Measurements from ENCODE around the gene TLK1. TPM values are rescaled to one million over a fixed set of nuclear protein-coding genes. Genes with fewer than 3 reads are reported as not detected.

Gene TLK1
- total and polyA plus RNA-seq, 9 donors: 15.9 to 77.4 (median 61.7) TPM

DNA sequence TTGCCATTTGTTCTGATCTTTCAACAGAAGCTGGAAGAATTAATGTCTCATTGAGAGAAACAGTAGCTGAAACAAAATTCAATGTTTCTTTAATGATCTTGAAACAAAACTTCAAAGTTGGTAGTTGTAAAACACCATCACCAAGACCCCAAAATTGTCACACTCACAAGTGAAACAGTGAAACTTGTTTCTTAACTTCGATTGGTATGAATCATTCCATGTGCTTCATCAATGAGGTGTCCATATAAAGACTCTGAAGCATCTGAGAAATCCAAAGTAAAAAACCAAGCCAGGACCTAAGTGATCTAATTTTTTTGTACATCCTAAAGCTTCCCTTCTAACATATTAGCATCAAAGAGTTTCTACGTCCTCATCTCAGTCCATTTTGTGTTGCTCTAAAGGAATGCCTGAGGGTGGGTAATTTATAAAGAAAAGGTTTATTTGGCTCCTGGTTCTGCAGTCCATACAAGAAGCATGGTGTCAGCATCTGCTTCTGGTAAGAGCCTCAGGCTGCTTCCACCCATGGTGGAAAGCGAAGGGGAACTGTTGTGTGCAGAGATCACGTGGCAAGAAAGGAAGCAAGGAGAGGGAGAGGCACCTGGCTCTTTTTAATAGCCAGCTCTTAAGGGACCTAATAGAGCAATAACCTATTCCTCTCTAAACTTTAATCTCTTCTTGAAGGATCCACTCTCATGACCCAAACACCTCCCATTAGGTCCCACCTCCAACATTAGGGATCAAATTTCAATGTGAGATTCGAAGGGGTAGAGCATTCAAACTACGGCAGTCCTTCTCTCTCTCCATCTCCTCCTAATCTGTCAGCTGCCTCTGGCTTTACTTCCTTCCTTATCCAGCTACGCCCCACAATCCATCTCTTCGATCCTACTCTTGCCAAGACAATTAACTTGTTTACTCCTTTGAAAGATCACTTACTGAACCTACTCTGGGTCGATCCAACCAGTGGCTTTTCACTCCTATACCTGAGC is 20.7 kb upstream of the TLK1 start:
- no peaks in the 10 kb centered on the region for H3K36me3 ChIP-seq
- H3K4me3 ChIP-seq: no peak overlapping the region
- peaks cover 2% of the 10 kb centered on the region for H3K4me1 ChIP-seq (ENCODE audit: insufficient read depth)
- WGBS, 3 donors: 46 to 54% (median 53%) methylated on average over 9 of the region's 9 CpGs
- TF ChIP-seq POLR2A (IDR thresholded peaks at IDR 0.05): no peak
- no peak for TF ChIP-seq EP300 (IDR thresholded peaks at IDR 0.05)
- TF ChIP-seq, protein P1, sequence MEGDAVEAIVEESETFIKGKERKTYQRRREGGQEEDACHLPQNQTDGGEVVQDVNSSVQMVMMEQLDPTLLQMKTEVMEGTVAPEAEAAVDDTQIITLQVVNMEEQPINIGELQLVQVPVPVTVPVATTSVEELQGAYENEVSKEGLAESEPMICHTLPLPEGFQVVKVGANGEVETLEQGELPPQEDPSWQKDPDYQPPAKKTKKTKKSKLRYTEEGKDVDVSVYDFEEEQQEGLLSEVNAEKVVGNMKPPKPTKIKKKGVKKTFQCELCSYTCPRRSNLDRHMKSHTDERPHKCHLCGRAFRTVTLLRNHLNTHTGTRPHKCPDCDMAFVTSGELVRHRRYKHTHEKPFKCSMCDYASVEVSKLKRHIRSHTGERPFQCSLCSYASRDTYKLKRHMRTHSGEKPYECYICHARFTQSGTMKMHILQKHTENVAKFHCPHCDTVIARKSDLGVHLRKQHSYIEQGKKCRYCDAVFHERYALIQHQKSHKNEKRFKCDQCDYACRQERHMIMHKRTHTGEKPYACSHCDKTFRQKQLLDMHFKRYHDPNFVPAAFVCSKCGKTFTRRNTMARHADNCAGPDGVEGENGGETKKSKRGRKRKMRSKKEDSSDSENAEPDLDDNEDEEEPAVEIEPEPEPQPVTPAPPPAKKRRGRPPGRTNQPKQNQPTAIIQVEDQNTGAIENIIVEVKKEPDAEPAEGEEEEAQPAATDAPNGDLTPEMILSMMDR (IDR thresholded peaks at IDR 0.05): no peak
- no peak for DNase-seq
- H3K9me3 ChIP-seq: no peaks in the 10 kb centered on the region
- intact Hi-C loops (cut with DNase I): no loop called here
- no peak overlapping the region for H3K27ac ChIP-seq
- no peaks in the 10 kb centered on the region for H3K27me3 ChIP-seq

DNA sequence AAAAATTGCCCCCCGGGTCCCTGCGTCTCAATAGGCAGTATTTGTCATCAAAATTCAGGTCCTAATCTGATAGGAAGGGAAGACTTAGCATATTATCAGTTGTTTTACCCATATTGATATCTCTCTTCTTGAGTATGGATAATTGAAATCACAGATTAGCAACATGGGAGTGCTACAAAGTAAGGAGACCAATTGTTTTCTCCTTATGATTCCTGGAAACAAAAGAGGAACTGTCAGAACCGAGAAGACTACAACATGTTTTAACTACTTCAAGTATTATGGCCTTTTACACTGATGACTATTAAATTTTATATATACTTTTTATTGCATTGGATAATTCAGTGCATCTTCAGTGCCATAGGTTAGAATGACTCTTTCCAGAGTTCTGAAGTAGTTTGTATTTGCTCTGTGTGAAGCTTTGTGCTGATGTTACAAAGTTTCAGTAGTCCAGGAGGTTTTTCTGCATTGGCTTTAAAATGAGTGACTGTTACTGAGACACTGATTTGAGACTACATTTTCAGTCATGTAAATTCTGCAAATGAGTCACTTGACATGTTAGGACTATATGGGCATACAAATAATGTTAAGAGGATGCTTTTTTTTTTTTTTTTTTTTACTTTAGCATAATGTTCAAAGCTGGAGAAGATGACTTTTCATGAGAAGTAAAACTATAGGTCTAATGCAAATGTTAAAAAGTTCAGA is 19.7 kb upstream of the TLK1 start:
- intact Hi-C loops (cut with DNase I): no loop called here

DNA sequence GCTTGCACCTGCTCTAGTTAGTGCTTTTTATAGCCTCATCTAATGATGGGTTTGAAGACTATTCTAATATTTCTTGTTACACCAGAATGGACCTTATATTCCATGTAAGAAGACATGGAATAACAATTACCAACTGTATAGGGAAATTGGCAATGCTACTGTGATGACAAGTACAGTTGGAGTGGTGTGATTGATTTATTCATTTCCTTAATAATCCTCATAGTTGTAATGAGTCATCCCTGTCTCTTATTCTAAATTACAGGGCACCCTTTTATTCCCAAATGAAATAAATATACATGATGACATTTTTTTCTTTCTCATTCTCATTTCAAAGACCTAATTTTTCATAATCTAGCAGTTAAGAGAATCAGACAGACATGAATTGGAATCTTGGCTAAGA is 18.3 kb upstream of the TLK1 start:
- intact Hi-C loops (cut with DNase I): no loop called here

More for the DNA sequence above, 19.7 kb upstream of the TLK1 start:
- no peaks in the 10 kb centered on the region for H3K36me3 ChIP-seq
- H3K9me3 ChIP-seq: no peaks in the 10 kb centered on the region
- no peak overlapping the region for H3K4me3 ChIP-seq
- H3K27me3 ChIP-seq: no peaks in the 10 kb centered on the region
- peaks cover under 1% of the 10 kb centered on the region for H3K4me1 ChIP-seq (ENCODE audit: insufficient read depth)
- 78 to 88% (median 80%) methylated on average over 3 of the region's 3 CpGs for WGBS, 3 donors
- TF ChIP-seq POLR2A (IDR thresholded peaks at IDR 0.05): no peak
- TF ChIP-seq EP300 (IDR thresholded peaks at IDR 0.05): no peak
- TF ChIP-seq, protein P1 (IDR thresholded peaks at IDR 0.05): no peak
- no peak for DNase-seq
- H3K27ac ChIP-seq: no peak overlapping the region

DNA sequence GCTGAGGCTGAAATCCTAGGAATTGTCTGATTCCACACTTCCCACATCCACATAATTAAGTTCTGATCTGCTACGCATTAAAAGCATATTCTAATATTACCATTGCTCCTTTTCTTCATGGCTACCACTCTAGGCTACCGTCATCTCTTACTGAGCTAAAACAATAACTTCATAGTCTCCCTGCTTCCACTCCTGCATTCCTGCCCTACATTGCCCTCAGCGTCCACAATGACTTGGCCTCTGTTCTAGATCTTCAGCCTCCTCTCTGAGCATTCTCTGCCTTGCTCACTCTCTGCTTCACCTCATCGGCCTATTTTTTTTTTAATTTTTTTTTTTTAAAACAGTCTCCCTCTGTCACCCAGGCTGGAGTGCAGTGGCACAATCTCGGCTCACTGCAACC is 15.8 kb upstream of the TLK1 start:
- Histone ChIP-seq H3K36me3 (no peaks in the 10 kb centered on the region), H3K27ac (no peak overlapping the region), H3K9me3 (no peaks in the 10 kb centered on the region), H3K4me3 (no peak overlapping the region), H3K4me1 (ENCODE audit: insufficient read depth) (no peaks in the 10 kb centered on the region), H3K27me3 (no peaks in the 10 kb centered on the region)
- no peak for DNase-seq
- WGBS, 3 donors: 87 to 94% (median 92%) methylated on average over 5 of the region's 5 CpGs
- intact Hi-C loops (cut with DNase I): no loop called here
- TF ChIP-seq EP300 (IDR thresholded peaks at IDR 0.05) (no peak), POLR2A (IDR thresholded peaks at IDR 0.05) (no peak)
- TF ChIP-seq, protein P1 (IDR thresholded peaks at IDR 0.05): no peak

More for the DNA sequence above, 18.3 kb upstream of the TLK1 start:
- DNase-seq: no peak
- no peaks in the 10 kb centered on the region for H3K36me3 ChIP-seq
- no peaks in the 10 kb centered on the region for H3K4me1 ChIP-seq (ENCODE audit: insufficient read depth)
- no peak for TF ChIP-seq POLR2A (IDR thresholded peaks at IDR 0.05)
- TF ChIP-seq EP300 (IDR thresholded peaks at IDR 0.05): no peak
- TF ChIP-seq, protein P1 (IDR thresholded peaks at IDR 0.05): no peak
- H3K9me3 ChIP-seq: no peaks in the 10 kb centered on the region
- no peak overlapping the region for H3K27ac ChIP-seq
- H3K27me3 ChIP-seq: no peaks in the 10 kb centered on the region
- H3K4me3 ChIP-seq: no peak overlapping the region
